GM21737 (cell line): Measurements from ENCODE around the gene SAV1.
A peak's percentile ranks its signal among the peaks of the same experiment; 100 is the strongest.
"Not testable (repeated sequence)": the region's sequence is repeated elsewhere in the genome, so short reads cannot be mapped to it uniquely, and the experiment has no call there.

ENCODE experiments used
- ATAC-seq: cut with Tn5 transposase; IDR thresholded peaks from one replicate; pipeline ENCODE4 v1.9.1; 2021; ENCODE audit warnings: mild to moderate bottlenecking, moderate library complexity; ENCODE audit not compliant: unreplicated experiment

SAV1 gene

DNA sequence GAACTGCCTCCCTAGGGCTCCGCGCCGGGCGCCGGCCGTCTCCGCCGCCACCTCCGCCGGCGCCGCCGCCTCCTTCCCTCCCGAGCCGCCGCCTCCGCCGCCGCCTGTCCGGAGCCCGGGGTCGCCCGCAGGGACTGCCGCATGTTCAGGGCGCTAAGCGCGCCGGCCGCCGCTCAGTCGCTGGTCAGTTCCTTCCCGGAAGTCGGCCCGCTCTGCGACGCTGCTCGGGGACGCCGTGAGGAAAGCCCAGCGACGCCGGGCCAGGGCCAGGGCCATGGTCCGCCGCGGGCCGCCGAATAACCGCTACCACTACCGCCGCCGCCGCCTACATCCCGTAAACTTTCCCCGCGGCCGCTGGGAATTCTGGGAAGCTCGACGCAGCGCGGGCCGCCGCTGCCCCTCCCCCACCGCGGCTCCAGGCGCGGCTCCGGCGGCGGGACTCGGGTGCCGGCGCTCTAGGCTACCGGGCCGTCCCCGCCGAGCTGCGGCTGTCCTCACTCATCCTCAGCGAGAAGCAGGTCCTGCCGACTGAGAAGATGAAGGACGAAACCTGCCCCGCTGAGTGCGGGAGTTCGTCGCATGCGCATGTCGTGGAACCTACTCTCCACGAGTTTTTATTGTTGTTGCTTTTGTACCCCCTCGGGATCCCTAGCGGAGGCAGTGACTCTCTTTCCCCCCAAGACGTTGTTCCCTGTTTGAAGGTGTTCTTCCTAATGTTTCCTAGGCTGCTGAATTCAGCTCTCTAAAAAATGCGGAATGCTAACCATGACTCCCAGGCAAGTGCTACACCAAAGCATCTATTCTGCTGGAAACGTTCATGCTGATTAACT lies at the start of gene SAV1:
Gene SAV1 (minus strand): TSS at position 311 of the 830 bp plus-strand sequence. CDS start 339 bp downstream, outside the sequence.
- ATAC-seq = peak; percentile 54

DNA sequence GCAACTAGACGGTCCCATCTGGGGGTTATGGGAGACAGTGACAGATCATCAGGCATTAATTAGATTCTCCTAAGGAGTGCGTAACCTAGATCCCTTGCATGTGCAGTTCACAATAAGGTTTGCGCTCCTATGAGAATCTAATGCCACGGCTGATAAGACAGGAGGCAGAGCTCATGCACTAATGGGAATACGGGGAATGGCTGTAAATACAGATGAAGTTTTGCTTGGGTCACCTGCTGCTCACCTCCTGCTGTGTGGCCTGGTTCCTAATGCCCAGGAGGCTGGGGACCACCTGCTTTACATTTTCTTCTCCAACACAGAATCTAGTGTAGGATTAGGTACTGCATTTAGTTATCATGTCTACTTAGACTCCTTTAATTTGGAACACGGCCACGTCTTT lies 49.7 kb upstream of the SAV1 start:
- ATAC-seq = no peak

DNA sequence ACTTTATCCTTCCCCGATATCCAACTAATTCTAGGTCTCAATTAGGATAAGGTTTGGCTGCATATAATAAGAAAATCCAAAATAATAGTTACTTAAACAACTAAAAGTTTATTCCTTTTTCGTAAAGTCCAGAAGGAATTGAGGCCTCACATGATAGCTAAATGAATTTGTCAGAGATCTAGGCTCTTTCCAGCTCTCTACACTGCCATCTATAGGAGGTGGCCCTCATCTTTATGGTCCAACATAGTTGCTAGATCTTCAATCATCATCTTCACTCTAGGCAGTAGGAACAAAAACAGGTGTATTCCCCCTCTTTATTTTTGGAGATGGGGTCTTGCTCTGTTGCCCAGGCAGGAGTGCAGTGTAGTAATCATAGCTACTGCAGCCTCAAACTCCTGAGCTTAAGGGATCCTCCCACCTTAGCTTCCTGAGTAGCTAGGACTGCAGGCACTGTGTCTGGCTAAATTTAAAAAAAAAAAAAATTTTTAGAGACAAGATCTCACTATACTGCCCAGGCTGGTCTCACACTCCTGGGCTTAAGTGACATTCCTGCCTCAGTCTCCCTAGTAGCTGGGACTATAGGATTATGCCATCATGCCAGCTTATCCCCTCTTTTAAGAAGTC lies 46.5 kb upstream of the SAV1 start:
- ATAC-seq = no peak

DNA sequence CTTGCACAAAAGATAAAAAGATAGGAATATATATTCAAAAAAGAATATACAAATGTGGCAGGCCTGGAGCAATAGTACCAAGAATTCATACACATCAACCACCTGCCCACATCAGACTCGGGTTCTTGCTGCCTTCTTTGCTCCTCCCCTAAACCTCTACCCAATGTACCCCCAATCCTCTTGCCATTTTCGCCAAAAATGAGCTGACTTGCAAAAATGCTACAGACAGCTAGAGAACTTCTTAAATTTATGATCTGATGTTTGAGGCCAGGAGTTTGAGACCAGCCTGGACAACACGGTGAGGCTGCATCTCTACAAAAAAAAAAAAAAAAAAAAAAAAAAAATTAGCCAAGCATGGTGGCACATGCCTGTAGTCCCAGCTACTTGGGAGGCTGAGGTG lies 42.9 kb upstream of the SAV1 start:
- ATAC-seq = no peak

DNA sequence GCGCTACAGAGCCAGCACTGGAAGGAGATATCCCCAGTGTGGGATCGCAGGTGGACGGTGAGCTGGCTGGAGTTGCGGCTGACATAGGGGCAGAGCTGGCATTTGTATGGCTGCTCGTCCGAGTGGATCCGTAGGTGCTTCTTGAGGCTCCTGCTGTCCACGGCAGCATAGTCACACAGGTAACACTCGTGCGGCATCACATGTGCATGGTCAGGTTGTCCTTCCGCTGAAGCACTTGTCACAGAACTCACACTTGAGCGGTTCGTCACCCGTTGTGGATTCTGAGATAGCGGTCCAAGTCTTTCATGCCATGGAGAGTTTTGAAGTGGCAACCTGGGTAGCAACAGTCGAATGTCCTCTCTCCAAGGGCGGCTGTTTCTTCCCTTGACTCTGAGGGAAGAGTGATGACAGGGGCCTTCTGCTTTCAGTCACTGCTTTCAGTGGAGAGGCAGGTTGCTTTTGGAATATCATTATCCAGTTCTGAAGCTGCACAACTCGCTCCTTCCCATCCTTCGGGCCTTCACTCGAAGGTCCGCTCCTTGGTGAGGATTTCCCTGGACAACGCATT lies 37.0 kb upstream of the SAV1 start:
- ATAC-seq = no peak

DNA sequence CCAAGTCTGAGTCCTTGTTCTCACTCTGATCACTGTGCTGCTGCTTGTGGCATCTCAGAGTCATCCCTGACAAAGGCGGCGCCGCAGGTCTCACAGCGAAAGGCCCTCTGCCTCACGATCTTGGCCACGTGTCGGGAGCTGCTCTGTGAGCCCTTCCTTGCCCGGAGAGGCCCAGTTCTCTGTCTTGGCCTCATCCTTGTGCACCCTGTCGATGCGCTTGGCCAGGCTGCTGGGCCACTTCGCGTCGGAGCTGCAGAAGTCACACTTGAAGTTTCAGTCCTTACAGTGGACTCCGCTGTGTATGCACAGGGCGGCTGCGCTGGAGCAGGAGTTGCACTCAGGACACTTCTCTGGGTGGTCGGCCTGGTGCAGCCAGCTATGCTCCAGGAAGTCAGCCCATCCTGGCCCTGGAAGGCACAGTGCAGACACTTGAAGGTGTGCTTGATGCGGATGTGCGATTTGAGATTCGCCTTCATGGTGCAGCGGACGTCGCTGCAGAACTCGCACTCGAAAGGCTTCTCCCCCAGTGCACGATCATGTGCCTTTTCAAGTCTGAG lies 36.4 kb upstream of the SAV1 start:
- no peak for ATAC-seq

DNA sequence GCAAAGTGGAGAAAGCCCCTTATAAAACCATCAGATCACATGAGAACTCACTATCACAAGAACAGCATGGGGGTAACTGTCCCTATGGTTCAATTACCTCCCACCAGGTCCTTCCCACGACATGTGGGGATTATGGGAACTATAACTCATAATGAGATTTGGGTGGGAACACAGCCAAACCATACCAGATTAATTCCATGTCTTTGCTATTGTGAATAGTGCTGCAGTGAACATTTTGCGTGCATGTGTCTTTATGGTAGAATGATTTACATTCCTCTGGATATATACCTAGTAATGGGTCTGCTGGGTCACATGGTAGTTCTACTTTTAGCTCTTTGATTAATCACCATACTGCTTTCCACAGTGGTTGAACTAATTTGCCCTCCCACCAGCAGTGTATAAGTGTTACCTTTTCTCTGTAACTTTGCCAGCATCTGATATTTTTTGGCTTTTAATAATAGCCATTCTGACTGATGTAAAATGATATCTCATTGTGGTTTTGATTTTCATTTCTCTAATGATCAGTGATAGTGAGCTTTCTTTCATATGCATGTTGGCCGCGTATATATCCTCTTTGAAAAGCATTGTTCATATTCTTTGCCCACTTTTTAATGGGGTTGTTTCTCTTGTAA lies 29.7 kb upstream of the SAV1 start:
- no peak for ATAC-seq

DNA sequence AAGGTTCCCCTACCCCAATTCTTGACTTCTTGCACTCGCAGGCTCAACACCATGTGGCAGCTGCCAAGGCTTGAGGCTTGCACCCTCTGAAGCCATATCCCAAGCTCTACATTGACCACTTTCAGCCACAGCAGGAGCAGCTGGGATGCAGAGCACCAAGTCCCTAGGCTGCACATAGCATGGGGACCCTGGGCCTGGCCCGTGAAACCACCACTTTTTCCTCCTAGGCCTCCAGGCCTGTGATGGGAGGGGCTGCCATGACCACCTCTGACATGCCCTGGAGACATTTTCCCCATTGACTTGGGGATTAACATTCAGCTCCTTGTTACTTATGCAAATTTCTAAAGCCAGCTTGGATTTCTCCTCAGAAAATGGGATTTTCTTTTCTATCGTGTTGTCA lies 26.2 kb upstream of the SAV1 start:
- ATAC-seq = not testable (repeated sequence)

DNA sequence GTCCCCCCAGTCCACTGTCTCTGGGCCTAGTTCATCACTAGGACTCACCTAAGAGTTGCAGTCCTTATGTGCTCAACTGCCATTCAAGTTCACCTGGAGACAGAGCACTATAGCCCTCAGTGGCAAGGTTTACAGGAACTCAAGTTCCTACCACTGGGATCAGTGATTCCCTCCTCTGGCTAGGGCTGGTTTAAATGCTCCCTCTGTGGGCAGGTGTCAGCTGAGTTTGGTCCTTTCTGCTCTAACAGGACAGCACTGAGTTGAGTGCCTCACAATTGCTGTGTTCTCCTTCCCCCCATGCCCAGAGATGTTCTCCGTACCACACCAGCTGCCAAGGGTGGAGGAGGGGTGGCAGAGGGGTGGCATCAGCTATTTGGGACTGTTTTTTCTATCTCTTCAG lies 20.8 kb upstream of the SAV1 start:
- ATAC-seq = no peak

DNA sequence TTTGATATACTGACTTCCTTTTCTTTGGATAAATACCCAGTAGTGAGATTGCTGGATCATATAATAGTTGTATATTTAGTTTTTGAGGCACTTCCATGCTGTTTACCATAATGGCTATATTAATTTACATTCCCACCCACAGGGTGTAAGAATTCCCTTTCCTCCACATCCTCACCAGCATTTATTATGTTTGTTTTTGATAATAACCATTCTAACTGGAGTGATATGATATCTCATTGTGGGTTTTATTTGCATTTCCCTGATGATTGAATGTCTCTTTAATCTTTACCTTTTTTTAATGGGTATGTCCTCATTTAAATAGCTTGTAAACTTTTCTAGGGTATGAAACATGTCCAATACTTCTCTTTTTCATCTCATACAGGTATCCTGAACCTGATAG lies 11.6 kb upstream of the SAV1 start:
- ATAC-seq = no peak

DNA sequence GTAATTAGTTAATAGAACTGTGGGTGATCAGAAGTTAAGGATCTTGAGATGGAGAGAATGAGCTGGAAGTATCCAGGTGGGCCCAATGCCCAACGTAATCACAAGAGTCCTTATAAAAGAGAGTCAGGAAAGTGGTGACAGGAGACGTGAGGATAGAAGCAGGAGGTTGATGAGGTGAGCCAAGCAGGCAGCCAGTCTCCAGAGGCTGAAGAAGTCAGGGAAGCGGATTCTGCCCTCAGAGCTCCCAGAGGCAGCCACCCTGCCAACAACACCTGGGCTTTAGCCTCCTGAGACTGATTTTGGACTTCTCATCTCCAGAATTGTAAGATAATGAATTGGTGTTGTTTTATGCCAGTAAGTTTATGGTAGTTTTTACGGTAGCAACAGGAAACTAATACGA lies 10.1 kb upstream of the SAV1 start:
- no peak for ATAC-seq

DNA sequence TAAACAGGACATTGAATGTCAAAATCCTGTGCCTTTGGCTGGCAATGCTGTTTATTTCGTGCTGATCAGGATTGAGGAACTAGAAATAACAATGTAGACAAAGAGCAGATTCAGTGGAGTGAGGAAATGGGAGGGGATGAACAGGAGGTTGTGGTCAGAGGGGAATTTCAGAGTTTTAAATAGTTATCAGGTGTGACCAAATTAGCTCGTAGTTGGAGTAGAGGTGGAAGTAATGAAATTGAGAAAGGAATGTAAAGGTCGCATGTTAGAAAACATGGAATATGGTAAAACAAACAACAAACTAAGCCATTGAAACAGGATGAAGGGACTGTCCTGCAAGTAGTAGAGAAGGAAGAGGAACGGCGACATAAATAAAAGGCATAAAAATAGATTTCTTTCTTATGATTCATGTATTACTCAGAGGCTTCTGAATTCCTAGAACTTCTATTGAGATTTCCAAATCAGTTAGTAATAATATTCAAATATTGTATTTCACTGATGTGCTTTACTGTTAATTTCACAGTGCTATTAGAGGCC lies 9.5 kb upstream of the SAV1 start:
- peak; percentile 53 for ATAC-seq

DNA sequence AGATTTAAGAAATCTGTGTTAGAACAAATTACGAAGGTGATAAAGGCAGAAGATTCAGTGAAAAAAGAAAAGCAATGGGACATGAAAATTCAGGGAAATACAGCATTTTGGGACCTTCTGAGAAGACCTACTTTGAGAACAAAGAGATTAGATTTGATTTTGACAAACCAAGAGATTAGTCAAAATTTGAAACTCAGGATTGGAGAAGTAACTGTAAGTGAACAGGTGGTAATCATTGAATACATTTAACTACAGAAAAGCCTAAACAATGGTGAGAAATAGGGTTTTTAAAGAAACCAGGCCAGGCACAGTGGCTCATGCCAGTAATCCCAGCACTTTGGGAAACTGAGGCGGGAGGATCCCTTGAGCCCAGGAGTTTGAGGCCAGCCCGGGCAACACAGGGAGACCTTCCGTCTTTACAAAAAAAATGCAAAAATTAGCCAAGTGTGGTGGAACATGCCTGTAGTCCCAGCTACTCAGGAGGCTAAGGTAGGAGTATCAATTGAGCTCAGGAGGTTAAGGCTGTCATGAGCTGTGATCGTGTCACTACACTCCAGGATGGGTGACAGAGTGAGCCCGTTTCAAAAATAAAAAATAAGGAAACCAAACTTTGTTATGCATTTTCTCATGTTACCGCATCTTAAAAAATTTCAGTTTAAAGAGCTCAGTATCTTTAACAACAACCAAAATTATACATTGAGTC lies 8.9 kb upstream of the SAV1 start:
- peak; percentile 27 for ATAC-seq

DNA sequence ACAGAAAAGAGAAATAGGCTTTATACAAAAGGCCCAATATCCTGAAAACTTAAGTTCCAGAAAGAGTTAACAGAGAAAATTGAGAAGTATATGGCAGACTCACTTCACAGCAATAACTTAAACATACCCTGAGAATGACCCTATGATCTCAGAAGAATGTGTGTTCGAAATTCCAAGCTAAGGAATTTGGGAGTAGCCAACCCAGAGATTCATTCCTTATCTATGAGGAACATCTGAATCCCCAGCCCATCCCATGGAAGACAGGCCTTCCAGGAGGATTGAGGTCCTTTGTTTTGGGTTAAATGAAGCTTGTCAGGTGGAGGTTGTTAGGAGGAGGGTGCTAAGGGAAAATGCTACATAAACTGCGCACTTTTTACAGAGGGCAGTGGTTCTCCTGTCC lies 7.5 kb upstream of the SAV1 start:
- no peak for ATAC-seq

DNA sequence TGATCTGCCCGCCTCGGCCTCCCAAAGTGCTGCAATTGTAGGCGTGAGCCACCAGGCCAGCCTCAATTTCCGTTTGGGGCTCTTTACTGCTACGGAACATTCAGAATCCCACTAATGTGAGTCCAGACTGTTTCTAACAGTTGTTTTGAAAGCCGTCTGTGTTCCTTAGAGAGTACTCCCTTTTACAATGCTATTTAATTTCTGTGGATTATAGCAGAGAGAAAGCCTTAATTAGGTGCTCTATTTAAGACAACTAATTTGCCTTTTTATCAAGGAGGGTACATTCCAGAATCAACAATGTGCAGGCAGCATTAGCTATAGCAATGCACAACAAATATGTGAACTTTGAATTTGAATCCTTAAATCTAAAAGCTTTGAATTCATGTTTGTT lies 2.8 kb upstream of the SAV1 start:
- no peak for ATAC-seq

DNA sequence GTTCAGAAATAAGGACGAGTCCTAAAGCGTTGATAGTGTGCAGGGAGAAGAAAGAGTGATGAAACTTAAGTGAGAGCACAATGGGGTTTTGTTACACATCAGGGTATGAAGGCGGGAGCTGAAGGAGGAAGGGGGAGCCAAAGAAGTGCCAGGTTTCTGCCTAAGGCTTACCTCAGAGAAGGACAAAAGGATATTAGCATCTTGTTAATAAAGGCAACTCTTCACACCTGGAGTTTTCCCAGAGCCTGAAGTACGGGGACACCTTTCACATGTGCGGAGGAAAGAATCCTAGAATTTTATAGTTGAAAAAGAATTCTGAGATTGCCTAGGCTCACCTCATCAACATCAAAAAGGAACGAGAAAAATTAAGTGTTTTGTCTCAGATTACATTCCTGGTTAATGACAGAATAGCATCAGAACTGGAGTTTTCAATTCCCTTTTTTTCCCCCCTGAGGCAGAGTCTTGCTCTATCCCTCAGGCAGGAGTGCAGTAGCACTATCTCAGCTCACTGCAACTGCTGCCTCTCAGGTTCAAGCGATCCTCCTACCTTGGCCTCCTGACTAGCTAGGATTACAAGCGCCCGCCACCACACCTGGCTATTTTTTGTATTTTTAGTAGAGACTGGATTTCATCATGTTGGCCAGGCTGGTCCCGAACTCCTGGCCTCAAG lies 2.2 kb upstream of the SAV1 start:
- no peak for ATAC-seq

DNA sequence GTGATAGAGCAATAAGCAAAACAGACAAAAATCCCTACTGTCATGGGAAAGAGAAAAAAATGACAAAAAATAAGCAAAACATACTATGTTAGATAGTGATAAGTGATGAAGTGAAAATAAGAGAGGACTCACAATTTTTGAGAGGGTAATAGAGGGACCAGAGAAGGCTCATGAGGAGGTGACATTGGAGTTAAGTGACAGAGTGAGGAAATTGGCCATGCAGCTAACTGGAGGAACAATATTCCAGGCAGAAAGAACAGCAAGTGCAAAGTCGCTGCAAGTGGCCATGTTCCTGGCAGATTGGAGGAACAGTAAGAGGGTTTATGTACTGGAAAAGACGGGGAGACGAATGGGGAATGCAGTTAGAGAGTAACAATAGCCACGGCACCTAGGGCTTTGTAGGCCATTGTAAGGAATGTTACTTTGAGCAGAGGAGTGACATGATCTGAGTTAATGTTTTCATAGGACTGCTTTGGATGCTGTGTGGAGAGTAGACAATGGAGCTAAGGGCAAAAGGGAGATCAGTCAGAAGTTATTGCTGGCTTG lies 1.4 kb upstream of the SAV1 start:
- ATAC-seq = no peak

DNA sequence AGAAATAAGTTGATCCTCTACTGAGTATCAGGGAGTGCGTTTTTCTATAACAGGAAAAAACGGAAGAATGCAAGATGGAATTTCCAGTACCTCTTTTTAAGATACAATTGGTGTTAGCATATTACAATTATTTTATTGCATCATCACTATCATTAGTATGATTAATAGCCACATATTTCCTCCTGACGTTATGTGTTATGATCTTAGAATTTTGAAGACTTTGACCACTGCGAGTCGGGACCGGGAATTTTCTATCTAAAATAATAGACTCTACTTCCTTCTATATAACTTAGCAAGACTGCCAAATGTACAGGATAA lies 679 bp upstream of the SAV1 start:
- ATAC-seq = no peak

DNA sequence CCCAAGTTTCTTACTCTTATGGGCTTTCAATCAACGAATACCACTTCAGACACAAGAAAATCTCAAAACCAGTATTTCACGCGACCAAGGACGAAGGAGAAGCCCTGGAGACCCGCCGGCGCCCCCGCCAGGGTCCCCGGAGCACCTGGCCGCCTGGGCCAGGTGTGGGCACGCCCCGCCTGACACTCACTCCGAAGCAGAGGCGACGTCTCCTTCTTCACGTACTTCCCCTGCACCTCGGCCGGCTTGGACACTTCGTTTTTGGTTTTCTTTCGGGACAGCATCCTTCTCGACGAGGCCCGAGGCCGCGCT lies 466 bp downstream of the SAV1 start:
- ATAC-seq = peak; percentile 36
